ENCODE results near the gene RELB.

DNA sequence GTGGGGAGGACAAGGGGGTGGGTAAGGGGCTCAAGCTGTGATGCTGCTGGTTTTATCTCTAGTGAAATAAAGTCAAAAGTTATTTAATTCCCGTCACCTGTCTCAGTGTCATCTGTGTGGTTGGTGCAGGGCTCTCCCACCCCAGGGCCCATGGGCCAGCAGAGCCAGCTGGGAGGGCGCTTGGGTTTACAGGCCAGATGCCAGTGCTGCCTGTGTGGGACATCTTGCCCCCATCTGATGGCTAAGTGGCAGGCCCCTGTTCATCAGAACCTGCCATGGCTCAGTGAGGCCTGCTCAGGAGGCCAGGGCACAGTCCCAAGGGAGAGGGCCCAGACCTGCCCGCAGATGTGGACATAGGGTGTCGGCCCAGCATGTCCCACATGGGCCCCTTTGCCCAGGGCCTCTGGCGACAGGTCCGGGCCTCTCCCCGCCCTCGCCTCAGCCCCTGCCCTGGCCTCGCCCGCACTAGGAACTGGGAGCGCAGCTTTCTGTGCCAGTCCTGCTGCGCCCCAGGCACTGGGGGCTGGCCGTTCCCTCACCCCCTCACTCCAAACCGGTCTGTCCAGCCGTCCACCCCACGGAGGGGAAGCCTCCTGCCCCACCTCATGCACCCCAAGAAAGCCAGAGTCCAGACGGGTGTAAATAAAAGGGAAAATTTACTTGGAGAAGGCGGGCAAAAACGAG is 69.7 kb downstream of the RELB start:
- TF ChIP-seq, protein P1, sequence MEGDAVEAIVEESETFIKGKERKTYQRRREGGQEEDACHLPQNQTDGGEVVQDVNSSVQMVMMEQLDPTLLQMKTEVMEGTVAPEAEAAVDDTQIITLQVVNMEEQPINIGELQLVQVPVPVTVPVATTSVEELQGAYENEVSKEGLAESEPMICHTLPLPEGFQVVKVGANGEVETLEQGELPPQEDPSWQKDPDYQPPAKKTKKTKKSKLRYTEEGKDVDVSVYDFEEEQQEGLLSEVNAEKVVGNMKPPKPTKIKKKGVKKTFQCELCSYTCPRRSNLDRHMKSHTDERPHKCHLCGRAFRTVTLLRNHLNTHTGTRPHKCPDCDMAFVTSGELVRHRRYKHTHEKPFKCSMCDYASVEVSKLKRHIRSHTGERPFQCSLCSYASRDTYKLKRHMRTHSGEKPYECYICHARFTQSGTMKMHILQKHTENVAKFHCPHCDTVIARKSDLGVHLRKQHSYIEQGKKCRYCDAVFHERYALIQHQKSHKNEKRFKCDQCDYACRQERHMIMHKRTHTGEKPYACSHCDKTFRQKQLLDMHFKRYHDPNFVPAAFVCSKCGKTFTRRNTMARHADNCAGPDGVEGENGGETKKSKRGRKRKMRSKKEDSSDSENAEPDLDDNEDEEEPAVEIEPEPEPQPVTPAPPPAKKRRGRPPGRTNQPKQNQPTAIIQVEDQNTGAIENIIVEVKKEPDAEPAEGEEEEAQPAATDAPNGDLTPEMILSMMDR (IDR thresholded peaks at IDR 0.05), result no peak
- TF ChIP-seq POLR2A (IDR thresholded peaks at IDR 0.05), result no peak
